Frontal cortex (tissue), 1 donor: Measurements from ENCODE around the gene KRTAP5-8. TPM values are rescaled to one million over a fixed set of nuclear protein-coding genes. Genes with fewer than 3 reads are reported as not detected.

Experiments used
- small RNA-seq: library from RNA; depleted of rRNA; stranded (forward); fragments of <200 nt; gene quantifications from one replicate; pipeline ENCODE3, GENCODE V24; 2014
- total RNA-seq: library from RNA; depleted of rRNA; stranded (reverse); fragments of >200 nt; gene quantifications from one replicate; pipeline ENCODE4 v1.2.3, GENCODE V29; 2014

The KRTAP5-8 gene
- total RNA-seq, 1 donor from 2014 or later, result not detected

Small RNA genes within 50 kb of the gene (small RNA-seq; reads per million reads assigned to genes)
- gene AP000867.1 (not detected), gene KRTAP5-14P (not detected)

Other genes with a start within 250 kb of the KRTAP5-8 start
- gene DHCR7, start 89.6 kb upstream of the KRTAP5-8 start, total RNA-seq, result 35.9 TPM
- gene NADSYN1, start 84.8 kb upstream of the KRTAP5-8 start, total RNA-seq, result 20.0 TPM
- gene KRTAP5-7, start 10.8 kb upstream of the KRTAP5-8 start, total RNA-seq, result under 0.01 TPM
- gene KRTAP5-9, start 10.4 kb downstream of the KRTAP5-8 start, total RNA-seq, result not detected
- not detected for gene KRTAP5-10, start 27.5 kb downstream of the KRTAP5-8 start, total RNA-seq
- gene KRTAP5-11, start 44.9 kb downstream of the KRTAP5-8 start, total RNA-seq, result not detected